GM21360 (cell line): ENCODE measurements around the gene SLC39A11.
"Not testable (repeated sequence)": the region's sequence is repeated elsewhere in the genome, so short reads cannot be mapped to it uniquely, and the experiment has no call there.

Experiments used
- ATAC-seq: cut with Tn5 transposase; IDR thresholded peaks from one replicate; pipeline ENCODE4 v1.9.1; 2021; ENCODE audit warnings: mild to moderate bottlenecking, moderate library complexity; ENCODE audit not compliant: unreplicated experiment

SLC39A11 gene

GRCh38 chr17:73092523-73093135 lies at the start of gene SLC39A11:
Gene SLC39A11, minus strand, starts transcription at chr17:73092688. Its CDS starts 3,924 bp downstream, at chr17:73088764.
- peak; percentile 98 for ATAC-seq

- ATAC-seq = no peak
Observed at GRCh38 chr17:73141411-73141810, 48.9 kb upstream of the SLC39A11 start.

- no peak for ATAC-seq
Observed at GRCh38 chr17:73140566-73140965, 48.1 kb upstream of the SLC39A11 start.

GRCh38 chr17:73139296-73139695 lies 46.8 kb upstream of the SLC39A11 start:
- no peak for ATAC-seq

- ATAC-seq = no peak
Observed at GRCh38 chr17:73138541-73139138, 46.2 kb upstream of the SLC39A11 start.

- no peak for ATAC-seq
Observed at GRCh38 chr17:73137376-73137775, 44.9 kb upstream of the SLC39A11 start.

GRCh38 chr17:73135766-73136165 lies 43.3 kb upstream of the SLC39A11 start:
- ATAC-seq = no peak

GRCh38 chr17:73133911-73134649 lies 41.6 kb upstream of the SLC39A11 start:
- no peak for ATAC-seq

- peak; percentile 54 for ATAC-seq
Observed at GRCh38 chr17:73132085-73132492, 39.6 kb upstream of the SLC39A11 start.

GRCh38 chr17:73131439-73131838 lies 39.0 kb upstream of the SLC39A11 start:
- not testable (repeated sequence) for ATAC-seq

- no peak for ATAC-seq
Observed at GRCh38 chr17:73130977-73131376, 38.5 kb upstream of the SLC39A11 start.

- ATAC-seq = no peak
Observed at GRCh38 chr17:73128496-73128895, 36.0 kb upstream of the SLC39A11 start.

GRCh38 chr17:73126716-73127473 lies 34.4 kb upstream of the SLC39A11 start:
- ATAC-seq = no peak

- no peak for ATAC-seq
Observed at GRCh38 chr17:73123606-73124320, 31.3 kb upstream of the SLC39A11 start.

- no peak for ATAC-seq
Observed at GRCh38 chr17:73122953-73123605, 30.6 kb upstream of the SLC39A11 start.

- no peak for ATAC-seq
Observed at GRCh38 chr17:73121506-73121905, 29.0 kb upstream of the SLC39A11 start.

- no peak for ATAC-seq
Observed at GRCh38 chr17:73119631-73120030, 27.1 kb upstream of the SLC39A11 start.

GRCh38 chr17:73118951-73119391 lies 26.5 kb upstream of the SLC39A11 start:
- no peak for ATAC-seq

GRCh38 chr17:73118139-73118538 lies 25.7 kb upstream of the SLC39A11 start:
- no peak for ATAC-seq

GRCh38 chr17:73112246-73112645 lies 19.8 kb upstream of the SLC39A11 start:
- no peak for ATAC-seq
